HepG2 (cell line): ENCODE results near the gene FFAR1. TPM values are rescaled to one million over a fixed set of nuclear protein-coding genes. Genes with fewer than 3 reads are reported as not detected.

ENCODE experiments used
- BCL6 ChIP-seq: IDR thresholded peaks from 2 replicates; pipeline ENCODE4 v1.6.1; 2016; ENCODE audit warnings: missing genetic modification reagents, missing compliant biosample characterization
- ESRRA ChIP-seq: sonication (generic); formaldehyde crosslinking; IDR thresholded peaks from 2 replicates; pipeline ENCODE4 v1.5.1; 2020; ENCODE audit warnings: mild to moderate bottlenecking, low read depth, missing genetic modification reagents
- HDAC2 ChIP-seq: sonication (generic); formaldehyde crosslinking; IDR thresholded peaks from 2 replicates; pipeline ENCODE4 v1.4.0; 2020; ENCODE audit warnings: missing genetic modification reagents
- HNRNPLL ChIP-seq: fragments of 200-400 bp; formaldehyde crosslinking; IDR thresholded peaks from 2 replicates; pipeline ENCODE4 v1.6.1; 2017; ENCODE audit warnings: mild to moderate bottlenecking, low read depth, low read length; ENCODE audit not compliant: poor library complexity, severe bottlenecking
- KDM5B ChIP-seq: sonication (generic); formaldehyde crosslinking; IDR thresholded peaks from 2 replicates; pipeline ENCODE4 v1.4.0; 2020; ENCODE audit warnings: missing genetic modification reagents, mild to moderate bottlenecking, borderline replicate concordance
- NFE2 ChIP-seq: sonication (generic); formaldehyde crosslinking; IDR thresholded peaks from 2 replicates; pipeline ENCODE4 v1.4.0; 2020; ENCODE audit warnings: missing genetic modification reagents
- NONO ChIP-seq, 2 experiments: fragments of 450-650 bp in 1 of 2; sonication (generic) in 1 of 2; formaldehyde crosslinking in 1 of 2; IDR thresholded peaks in 1 of 2; conservative IDR thresholded peaks in 1 of 2; 2 replicates each; pipeline versions ENCODE4 v1.6.1 to v1.8.0; 2017 to 2022; ENCODE audit warnings: mild to moderate bottlenecking in 1 of 2, missing genetic modification reagents in 1 of 2, moderate library complexity in 1 of 2
- NRL ChIP-seq: sonication (generic); formaldehyde crosslinking; IDR thresholded peaks from 2 replicates; pipeline ENCODE4 v1.5.0; 2020; ENCODE audit warnings: missing genetic modification reagents, mild to moderate bottlenecking, moderate library complexity, borderline replicate concordance
- SALL1 ChIP-seq: sonication (generic); formaldehyde crosslinking; IDR thresholded peaks from 2 replicates; pipeline ENCODE4 v1.8.0; 2022; ENCODE audit warnings: mild to moderate bottlenecking, missing genetic modification reagents
- SAP130 ChIP-seq: IDR thresholded peaks from 2 replicates; pipeline ENCODE4 v1.6.1; 2016; ENCODE audit warnings: low read depth
- SOX13 ChIP-seq, 3 experiments: fragments of 450-650 bp in 1 of 3; sonication (generic) in 1 of 3; formaldehyde crosslinking in 1 of 3; IDR thresholded peaks in 2 of 3; conservative IDR thresholded peaks in 1 of 3; 2 replicates each; pipeline versions ENCODE4 v1.5.0 to v1.6.1; 2016 to 2020; ENCODE audit warnings: antibody characterized with exemption in 1 of 3, mild to moderate bottlenecking in 1 of 3, missing compliant biosample characterization in 1 of 3, missing genetic modification reagents in 1 of 3, moderate library complexity in 1 of 3
- TEAD3 ChIP-seq: optimal IDR thresholded peaks from 2 replicates; pipeline ENCODE3; 2016; ENCODE audit warnings: borderline replicate concordance
- ZNF124 ChIP-seq: sonication (generic); formaldehyde crosslinking; IDR thresholded peaks from 2 replicates; pipeline ENCODE4 v1.4.0; 2020; ENCODE audit warnings: missing genetic modification reagents
- ZNF235 ChIP-seq: sonication (generic); formaldehyde crosslinking; IDR thresholded peaks from 2 replicates; pipeline ENCODE4 v1.8.1; 2023; ENCODE audit warnings: mild to moderate bottlenecking, missing genetic modification reagents, borderline replicate concordance
- ZNF292 ChIP-seq: sonication (generic); formaldehyde crosslinking; IDR thresholded peaks from 2 replicates; pipeline ENCODE4 v1.8.1; 2022; ENCODE audit warnings: mild to moderate bottlenecking, low read depth, missing genetic modification reagents, borderline replicate concordance
- ZNF431 ChIP-seq: sonication (generic); formaldehyde crosslinking; IDR thresholded peaks from 2 replicates; pipeline ENCODE4 v1.9.0; 2022; ENCODE audit warnings: missing genetic modification reagents, low read depth, mild to moderate bottlenecking, borderline replicate concordance
- ZNF501 ChIP-seq: sonication (generic); formaldehyde crosslinking; IDR thresholded peaks from 2 replicates; pipeline ENCODE4 v1.5.1; 2020; ENCODE audit warnings: mild to moderate bottlenecking, moderate library complexity, missing genetic modification reagents
- ZNF619 ChIP-seq: sonication (generic); formaldehyde crosslinking; IDR thresholded peaks from 2 replicates; pipeline ENCODE4 v1.4.0; 2020; ENCODE audit warnings: mild to moderate bottlenecking, missing genetic modification reagents
- ZNF737 ChIP-seq: sonication (generic); formaldehyde crosslinking; IDR thresholded peaks from 2 replicates; pipeline ENCODE4 v1.5.0; 2020; ENCODE audit warnings: missing genetic modification reagents, mild to moderate bottlenecking, borderline replicate concordance
- ZNF790 ChIP-seq: sonication (generic); formaldehyde crosslinking; IDR thresholded peaks from 2 replicates; pipeline ENCODE4 v1.8.0; 2022; ENCODE audit warnings: missing genetic modification reagents, mild to moderate bottlenecking, borderline replicate concordance
- ZNF839 ChIP-seq: sonication (generic); formaldehyde crosslinking; IDR thresholded peaks from 2 replicates; pipeline ENCODE4 v1.4.0; 2020; ENCODE audit warnings: missing genetic modification reagents, mild to moderate bottlenecking, borderline replicate concordance
- polyA plus RNA-seq, 8 experiments: library from polyadenylated mRNA; depleted of rRNA in 3 of 8; stranded (reverse) in 7 of 8; unstranded in 1 of 8; fragments of >200 nt; fragmentation: Illumina TruSeq in 4 of 8; extraction: Trizol in 4 of 8; gene quantifications; 2 replicates each; pipeline versions ENCODE4 v1.2.1 to v1.2.3, GENCODE V29; 2011 to 2016; ENCODE audit warnings: low read depth in 4 of 8, missing spikeins in 1 of 8, mixed read lengths in 1 of 8; ENCODE audit not compliant: insufficient read depth in 1 of 8
- total RNA-seq, 5 experiments: library from RNA; depleted of rRNA; stranded (reverse); fragments of >200 nt; fragmentation: Illumina TruSeq; extraction: Trizol; gene quantifications; 2 replicates each; pipeline ENCODE4 v1.2.3, GENCODE V29; 2016; ENCODE audit warnings: low read depth in 1 of 5
- TF ChIP-seq, protein P1 (sequence below): sonication (generic); formaldehyde crosslinking; IDR thresholded peaks from 2 replicates; pipeline ENCODE4 v1.4.0; 2020; ENCODE audit warnings: missing genetic modification reagents
- TF ChIP-seq, protein P2 (sequence below): sonication (generic); formaldehyde crosslinking; IDR thresholded peaks from 2 replicates; pipeline ENCODE4 v1.4.0; 2020; ENCODE audit warnings: mild to moderate bottlenecking, missing genetic modification reagents
- TF ChIP-seq, protein P3 (sequence below): sonication (generic); formaldehyde crosslinking; IDR thresholded peaks from 2 replicates; pipeline ENCODE4 v1.4.0; 2020; ENCODE audit warnings: missing genetic modification reagents

Gene FFAR1
- total and polyA plus RNA-seq, 2 of the 13 experiments (the other 11 are each of a cell fraction or from before 2014, with no cell fraction given), result not detected

DNA sequence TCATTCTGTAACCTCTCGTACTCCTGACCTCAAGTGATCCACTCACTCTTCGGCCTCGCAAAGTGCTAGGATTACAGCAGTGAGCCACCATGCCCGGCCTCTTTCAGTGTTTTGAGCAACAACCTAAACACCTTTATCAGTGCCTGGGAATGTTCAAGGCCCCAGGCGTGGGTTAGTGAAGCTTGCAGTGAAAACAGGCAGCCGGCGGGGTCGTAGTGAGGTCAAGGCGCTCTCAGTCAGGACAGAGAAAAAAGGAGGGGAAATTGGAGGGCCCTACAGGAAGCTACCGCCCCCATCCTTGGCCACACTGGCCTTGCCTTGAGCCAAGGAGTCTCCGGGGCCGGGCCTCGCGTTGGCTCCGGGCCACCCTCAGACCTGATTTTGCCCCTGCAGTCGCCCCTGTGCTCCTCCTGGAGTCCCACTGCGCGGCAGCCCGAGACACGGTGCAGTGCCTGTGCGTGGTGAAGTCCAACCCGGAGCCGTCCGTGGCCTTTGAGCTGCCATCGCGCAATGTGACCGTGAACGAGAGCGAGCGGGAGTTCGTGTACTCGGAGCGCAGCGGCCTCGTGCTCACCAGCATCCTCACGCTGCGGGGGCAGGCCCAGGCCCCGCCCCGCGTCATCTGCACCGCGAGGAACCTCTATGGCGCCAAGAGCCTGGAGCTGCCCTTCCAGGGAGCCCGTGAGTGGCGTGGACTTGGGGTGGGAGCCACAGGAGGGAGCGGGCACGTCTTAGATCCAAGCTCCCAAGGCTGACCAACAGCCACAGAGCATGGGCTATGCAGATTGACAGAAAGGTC lies 38.0 kb upstream of the FFAR1 start (continued):
- TF ChIP-seq, protein P1, sequence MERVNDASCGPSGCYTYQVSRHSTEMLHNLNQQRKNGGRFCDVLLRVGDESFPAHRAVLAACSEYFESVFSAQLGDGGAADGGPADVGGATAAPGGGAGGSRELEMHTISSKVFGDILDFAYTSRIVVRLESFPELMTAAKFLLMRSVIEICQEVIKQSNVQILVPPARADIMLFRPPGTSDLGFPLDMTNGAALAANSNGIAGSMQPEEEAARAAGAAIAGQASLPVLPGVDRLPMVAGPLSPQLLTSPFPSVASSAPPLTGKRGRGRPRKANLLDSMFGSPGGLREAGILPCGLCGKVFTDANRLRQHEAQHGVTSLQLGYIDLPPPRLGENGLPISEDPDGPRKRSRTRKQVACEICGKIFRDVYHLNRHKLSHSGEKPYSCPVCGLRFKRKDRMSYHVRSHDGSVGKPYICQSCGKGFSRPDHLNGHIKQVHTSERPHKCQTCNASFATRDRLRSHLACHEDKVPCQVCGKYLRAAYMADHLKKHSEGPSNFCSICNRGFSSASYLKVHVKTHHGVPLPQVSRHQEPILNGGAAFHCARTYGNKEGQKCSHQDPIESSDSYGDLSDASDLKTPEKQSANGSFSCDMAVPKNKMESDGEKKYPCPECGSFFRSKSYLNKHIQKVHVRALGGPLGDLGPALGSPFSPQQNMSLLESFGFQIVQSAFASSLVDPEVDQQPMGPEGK (CRISPR knock-in tag), result peak; percentile 45; the same call in 1 of the 2 replicates
- TF ChIP-seq ZNF124 (no peak), KDM5B (CRISPR knock-in tag) (0 out of 2 replicates have a peak, but pooled peaks have one; percentile 36), ZNF619 (CRISPR knock-in tag) (no peak), BCL6 (CRISPR knock-in tag) (peak; percentile 80), ZNF431 (CRISPR knock-in tag) (no peak), ZNF737 (0 out of 2 replicates have a peak, but pooled peaks have one; percentile 49), ZNF292 (CRISPR knock-in tag) (peak; percentile 38; the same call in 1 of the 2 replicates), SAP130 (CRISPR knock-in tag) (0 out of 2 replicates have a peak, but pooled peaks have one; percentile 38), NFE2 (CRISPR knock-in tag) (no peak), ZNF790 (CRISPR knock-in tag) (no peak), HNRNPLL (peak; percentile 20), TEAD3 (peak; percentile 78), HDAC2 (CRISPR knock-in tag) (peak; percentile 51), NRL (CRISPR knock-in tag) (peak; percentile 39; the same call in 1 of the 2 replicates), SALL1 (CRISPR knock-in tag) (peak; percentile 87), ZNF839 (no peak; the same call in 1 of the 2 replicates), NONO (IDR thresholded peaks at IDR 0.05) (no peak), NONO (CRISPR knock-in tag; conservative IDR thresholded peaks at IDR 0.05) (no peak), ESRRA (CRISPR knock-in tag) (no peak), ZNF235 (no peak), SOX13 (IDR thresholded peaks at IDR 0.05) (no peak), SOX13 (CRISPR knock-in tag; conservative IDR thresholded peaks at IDR 0.05 in 1 of 2, IDR thresholded peaks at IDR 0.05 in 1 of 2) (peak in 1 of 2 experiments; percentile 73; a peak in 2 of 4 replicates), ZNF501 (CRISPR knock-in tag) (no peak)
- TF ChIP-seq, protein P2, sequence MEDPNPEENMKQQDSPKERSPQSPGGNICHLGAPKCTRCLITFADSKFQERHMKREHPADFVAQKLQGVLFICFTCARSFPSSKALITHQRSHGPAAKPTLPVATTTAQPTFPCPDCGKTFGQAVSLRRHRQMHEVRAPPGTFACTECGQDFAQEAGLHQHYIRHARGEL (CRISPR knock-in tag), result no peak
- TF ChIP-seq, protein P3, sequence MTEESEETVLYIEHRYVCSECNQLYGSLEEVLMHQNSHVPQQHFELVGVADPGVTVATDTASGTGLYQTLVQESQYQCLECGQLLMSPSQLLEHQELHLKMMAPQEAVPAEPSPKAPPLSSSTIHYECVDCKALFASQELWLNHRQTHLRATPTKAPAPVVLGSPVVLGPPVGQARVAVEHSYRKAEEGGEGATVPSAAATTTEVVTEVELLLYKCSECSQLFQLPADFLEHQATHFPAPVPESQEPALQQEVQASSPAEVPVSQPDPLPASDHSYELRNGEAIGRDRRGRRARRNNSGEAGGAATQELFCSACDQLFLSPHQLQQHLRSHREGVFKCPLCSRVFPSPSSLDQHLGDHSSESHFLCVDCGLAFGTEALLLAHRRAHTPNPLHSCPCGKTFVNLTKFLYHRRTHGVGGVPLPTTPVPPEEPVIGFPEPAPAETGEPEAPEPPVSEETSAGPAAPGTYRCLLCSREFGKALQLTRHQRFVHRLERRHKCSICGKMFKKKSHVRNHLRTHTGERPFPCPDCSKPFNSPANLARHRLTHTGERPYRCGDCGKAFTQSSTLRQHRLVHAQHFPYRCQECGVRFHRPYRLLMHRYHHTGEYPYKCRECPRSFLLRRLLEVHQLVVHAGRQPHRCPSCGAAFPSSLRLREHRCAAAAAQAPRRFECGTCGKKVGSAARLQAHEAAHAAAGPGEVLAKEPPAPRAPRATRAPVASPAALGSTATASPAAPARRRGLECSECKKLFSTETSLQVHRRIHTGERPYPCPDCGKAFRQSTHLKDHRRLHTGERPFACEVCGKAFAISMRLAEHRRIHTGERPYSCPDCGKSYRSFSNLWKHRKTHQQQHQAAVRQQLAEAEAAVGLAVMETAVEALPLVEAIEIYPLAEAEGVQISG (CRISPR knock-in tag), result 0 out of 2 replicates have a peak, but pooled peaks have one; percentile 63
